Measurements from ENCODE around the gene RBX1.
"Not testable (repeated sequence)": the region's sequence is repeated elsewhere in the genome, so short reads cannot be mapped to it uniquely, and the experiment has no call there.

The RBX1 gene

DNA sequence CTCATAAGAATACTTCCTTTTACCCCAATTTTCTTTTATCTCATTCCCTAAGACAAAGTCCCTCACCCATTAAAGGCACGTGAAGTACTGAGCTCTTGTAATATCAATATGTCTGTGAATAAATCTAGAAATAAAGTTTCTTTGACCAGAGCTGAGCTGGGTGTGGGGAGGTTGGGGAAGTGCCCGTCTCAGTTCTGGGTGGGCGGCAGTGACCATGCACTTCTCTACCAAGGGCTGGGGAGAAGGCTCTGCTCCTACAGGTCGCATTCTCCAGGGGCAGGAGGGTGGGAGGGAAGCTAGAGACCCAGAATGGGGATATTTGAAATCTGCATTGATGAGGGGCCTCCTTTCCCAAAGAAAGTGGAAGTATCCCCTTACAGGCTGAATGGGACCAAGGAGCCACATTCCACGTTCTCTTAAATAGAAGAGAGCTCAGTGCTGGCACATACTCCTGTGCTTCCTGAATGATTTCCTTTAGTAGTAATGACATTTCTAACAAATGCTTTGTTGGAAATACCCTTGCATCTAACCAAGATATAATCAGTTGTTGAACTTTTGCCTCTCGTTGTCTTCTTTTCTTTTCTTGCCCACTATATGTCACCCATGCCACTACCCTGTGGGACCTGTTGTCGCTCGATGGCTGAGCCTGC lies 16.1 kb downstream of the RBX1 start:
- no peak for FAIRE-seq
- no peak for DNase-seq (ENCODE audit: extremely low spot score, insufficient read length, low read depth)

DNA sequence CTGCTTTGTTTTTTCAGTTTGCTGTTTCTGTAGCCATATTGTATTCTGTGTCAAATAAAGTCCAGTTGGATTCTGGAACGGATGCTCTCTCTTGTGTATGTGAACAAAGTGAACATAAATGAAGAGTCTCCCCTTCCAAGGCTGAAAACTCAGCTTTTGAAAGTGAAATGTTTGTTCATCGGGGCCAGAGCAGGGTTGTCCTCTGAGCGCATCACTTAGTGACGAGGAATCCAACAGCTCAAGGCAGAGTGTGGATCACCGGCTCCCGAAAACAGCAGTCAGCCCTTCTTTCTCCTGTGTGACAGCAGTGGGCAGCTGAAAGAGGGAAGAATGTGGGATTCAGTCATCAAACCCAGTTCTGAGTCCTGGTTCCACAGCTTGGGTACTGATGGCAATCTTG lies 21.4 kb downstream of the RBX1 start:
- DNase-seq (ENCODE audit: extremely low spot score, insufficient read length, low read depth): no peak
- FAIRE-seq: no peak

DNA sequence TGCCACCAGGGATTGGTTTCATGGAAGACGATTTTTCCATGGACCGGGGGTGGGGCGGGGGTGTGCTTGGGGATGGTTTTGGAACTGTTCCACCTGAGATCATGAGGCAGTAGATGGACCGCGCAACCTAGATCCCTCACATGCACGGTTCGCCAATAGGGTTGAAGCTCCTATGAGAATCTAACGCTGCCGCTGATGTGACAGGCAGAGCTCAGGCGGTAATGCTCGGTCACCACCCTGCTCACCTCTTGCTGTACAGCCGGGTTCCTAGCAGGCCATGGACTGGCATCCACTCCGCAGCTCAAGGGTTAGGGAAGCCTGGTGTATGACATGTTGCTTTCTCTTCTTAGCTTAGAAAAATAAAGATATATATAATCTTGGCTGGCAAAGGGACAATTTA lies 22.0 kb downstream of the RBX1 start:
- no peak for FAIRE-seq

DNA sequence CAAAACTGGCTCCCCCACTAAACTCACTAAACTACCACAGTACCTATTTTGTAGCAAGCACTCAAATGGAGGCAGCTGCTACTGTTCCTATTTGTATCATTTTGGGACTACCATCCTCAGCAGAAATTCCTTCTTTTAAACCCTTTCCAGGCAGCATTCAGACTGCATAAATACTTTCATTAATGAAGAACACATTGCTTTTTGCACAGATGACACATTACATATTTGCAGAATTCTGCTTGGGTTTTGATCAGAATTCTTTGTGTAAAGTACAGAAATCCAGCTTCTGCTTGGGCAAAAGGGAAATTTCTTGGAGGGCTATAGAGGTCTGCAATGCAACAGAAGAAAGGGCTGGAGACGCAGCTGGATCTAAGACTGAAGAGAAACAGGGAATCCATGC lies 24.2 kb downstream of the RBX1 start:
- no peak for FAIRE-seq

More for the DNA sequence above, 22.0 kb downstream of the RBX1 start:
- DNase-seq (ENCODE audit: extremely low spot score, insufficient read length, low read depth): no peak

DNA sequence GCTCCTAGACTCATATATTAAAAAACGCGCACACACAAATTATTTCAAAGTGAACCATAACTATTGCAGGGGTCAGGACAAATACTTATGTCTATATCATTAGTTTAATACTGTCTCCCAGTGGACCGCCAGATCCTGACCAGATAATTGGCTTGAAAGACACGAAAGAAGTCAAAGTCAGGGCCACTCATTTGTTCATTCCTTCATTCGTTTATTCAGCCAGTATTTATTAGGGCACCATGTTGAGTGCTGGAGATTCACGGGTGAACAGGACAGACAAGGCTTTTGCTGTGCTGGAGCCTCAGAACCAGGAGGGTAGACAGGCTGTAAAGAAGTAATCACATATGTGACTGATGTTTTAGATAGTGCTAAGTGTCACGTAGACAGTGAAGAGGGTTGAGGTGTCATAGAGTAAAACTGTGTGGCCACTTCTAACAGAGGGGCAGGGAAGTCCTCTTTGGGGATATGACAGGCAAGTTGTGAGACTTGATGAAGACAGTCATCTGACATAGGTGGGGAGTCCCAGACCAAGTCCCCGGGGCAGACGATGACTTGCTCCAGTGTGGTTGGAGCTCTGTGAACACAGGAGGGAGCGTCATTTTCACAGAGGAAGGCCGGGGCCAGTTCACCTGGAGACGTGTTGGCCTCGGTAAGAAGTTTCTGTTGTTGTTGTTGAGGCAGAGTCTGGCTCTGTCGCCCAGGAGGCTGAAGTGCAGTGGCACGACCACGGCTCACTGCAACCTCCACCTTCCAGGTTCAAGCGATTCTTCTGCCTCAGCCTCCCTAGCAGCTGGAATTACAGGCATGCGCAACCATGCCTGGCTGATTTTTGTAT lies 25.9 kb downstream of the RBX1 start:
- no peak for DNase-seq (ENCODE audit: extremely low spot score, insufficient read length, low read depth)
- no peak for FAIRE-seq

More for the DNA sequence above, 24.2 kb downstream of the RBX1 start:
- DNase-seq (ENCODE audit: extremely low spot score, insufficient read length, low read depth): no peak

DNA sequence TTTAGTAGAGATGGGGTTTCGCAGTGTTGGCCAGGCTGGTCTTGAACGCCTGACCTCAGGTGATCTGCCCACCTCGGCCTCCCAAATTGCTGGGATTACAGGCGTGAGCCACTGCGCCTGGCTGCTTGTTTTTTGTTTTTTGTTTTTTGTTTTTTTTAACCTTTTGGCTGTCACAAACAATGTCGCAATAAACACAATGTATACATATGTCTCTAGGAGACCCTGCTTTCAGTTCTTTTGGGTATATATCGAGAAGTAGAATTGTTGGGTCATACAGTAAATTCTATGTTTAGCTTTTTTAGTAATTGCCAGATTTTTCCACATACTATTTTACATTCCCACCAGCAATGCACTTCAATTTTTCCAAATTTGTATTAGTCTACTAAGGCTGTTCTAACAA lies 28.0 kb downstream of the RBX1 start:
- DNase-seq (ENCODE audit: extremely low spot score, insufficient read length, low read depth): no peak
- no peak for FAIRE-seq

DNA sequence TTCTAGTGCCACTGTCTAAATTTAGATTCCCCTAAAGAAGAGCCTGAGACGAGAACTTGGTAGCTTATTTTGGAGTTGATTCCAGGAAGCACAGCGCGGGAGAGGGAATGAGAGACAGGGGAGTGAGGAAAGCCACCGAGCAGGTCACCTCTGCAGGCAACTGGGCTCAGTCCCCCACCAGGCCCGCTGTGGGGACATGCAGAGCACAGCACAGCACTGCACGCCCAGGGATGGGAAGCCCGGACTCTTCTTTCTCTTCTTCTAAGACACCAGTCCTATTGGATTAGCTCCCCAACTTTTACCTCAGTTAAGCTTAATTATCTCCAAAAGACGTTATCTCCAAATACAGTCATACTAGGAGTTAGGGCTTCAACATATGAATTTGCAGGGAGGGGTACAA lies 28.7 kb downstream of the RBX1 start:
- FAIRE-seq: no peak
- DNase-seq (ENCODE audit: extremely low spot score, insufficient read length, low read depth): no peak

DNA sequence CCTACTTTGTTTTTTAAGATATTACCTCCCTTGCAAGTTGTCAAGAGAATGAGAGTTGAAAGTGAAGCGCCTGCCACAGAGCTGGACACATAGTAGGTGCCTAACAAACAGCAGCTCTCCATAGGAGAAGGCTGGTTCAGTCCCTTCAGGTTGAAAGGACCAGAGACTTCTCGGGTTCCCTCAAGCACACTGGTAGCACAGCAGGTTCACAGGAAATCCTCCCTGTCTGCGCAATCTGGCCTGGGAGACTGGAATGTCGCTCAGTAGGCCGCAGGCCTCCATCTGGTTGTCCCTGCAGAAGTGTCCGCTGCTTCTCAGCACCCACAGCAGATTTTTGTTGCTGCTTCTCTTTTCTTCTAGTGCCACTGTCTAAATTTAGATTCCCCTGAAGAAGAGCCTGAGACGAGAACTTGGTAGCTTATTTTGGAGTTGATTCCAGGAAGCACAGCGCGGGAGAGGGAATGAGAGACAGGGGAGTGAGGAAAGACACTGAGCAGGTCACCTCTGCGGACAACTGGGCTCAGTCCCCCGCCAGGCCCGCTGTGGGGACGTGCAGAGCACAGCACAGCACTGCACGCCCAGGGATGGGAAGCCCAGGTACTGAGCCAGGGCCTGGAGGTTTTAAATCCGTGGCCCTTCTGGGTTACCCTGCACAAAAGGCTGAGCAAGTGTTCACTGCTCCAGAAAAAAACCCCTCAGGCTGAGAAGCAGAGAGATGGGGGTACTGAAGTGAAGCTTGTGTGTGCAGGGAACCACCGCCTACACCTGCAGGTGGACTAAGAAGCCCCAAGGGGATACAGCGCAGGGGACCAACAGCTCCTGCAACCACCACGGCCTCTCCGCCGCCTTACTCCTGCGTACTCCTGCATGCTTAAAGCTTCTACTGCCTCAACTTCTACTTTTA lies 31.6 kb downstream of the RBX1 start:
- DNase-seq (ENCODE audit: extremely low spot score, insufficient read length, low read depth) (no peak), FAIRE-seq (no peak)

DNA sequence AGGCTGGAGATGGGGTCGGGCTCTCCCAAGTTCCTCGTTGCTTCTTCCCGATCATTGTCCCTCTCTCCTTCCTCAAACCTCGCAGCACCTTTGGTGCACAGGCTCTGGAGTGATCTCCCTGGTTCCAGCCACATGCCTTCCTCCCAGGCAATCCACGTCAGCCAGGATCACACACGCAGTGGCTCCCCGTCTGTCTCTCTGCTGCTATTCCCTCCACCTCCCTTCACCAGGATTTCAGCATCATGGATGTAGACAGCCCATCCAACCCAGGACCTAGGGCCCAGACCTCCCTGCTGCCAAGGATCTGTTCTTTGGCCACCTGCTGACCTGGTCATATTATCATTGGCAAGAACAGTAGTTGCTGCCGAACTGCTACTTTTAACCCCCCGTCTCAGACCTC lies 40.1 kb downstream of the RBX1 start:
- DNase-seq (ENCODE audit: extremely low spot score, insufficient read length, low read depth): no peak
- FAIRE-seq: no peak

DNA sequence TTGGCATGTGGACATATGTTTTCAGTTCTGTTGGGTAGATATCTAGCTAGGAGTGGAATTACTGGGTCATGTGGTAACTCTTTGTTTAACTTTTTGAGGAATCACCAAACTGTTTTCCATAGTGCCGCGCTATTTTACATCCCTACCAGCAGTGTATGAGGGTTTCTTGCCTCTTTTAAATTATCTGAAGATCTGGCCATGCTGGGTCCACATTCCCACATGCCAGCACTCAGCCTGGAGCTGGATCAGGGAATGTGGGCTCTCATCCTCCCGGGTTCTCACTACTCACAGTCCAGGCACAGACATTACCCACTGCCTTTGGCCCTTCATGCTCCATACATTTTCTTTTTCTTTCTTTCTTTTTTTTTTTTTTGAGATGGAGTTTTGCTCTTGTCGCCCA lies 44.6 kb downstream of the RBX1 start:
- no peak for DNase-seq (ENCODE audit: extremely low spot score, insufficient read length, low read depth)
- no peak for FAIRE-seq

DNA sequence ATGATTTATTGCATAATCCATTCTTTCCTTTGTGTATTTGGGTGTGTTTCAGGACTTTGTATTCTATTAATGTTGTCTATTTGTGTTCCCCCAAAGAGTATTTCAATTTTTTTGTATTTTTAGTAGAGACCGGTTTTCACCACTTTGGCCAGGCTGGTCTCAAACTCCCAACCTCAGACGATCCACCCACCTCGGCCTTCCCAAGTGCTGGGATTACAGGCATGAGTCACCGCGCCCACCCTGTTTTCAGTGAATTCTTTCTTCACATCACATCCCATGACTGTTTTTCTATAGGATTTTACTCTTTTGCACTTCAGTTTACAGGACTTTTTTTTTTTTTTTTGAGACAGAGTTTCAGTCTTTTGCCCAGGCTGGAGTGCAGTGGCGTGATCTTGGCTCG lies 46.3 kb downstream of the RBX1 start:
- DNase-seq (ENCODE audit: extremely low spot score, insufficient read length, low read depth): no peak
- FAIRE-seq: no peak

DNA sequence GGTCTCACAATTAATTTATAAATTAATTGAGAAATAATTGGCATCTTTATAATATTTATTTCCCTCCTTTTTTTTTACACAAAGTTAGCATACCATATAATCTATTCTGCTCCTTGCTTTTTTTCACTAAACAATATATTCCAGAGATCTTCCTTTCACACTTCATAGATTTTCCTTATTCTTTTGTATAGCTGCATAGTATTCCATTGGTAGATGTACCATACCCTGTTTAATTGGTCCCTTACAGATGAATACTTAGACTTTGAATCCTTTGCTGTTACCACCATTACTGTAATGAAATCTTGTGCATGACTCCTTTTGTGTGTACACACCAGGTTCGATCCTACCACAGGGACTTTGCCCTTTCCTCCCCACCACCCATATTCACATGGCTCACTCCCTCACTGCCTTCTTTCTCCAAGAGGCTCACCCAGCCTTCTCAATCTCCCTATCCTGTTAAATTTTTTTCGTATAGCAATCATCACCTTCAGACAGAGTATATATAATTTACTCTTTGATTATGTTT lies 48.9 kb downstream of the RBX1 start:
- FAIRE-seq (no peak), DNase-seq (ENCODE audit: extremely low spot score, insufficient read length, low read depth) (no peak)

DNA sequence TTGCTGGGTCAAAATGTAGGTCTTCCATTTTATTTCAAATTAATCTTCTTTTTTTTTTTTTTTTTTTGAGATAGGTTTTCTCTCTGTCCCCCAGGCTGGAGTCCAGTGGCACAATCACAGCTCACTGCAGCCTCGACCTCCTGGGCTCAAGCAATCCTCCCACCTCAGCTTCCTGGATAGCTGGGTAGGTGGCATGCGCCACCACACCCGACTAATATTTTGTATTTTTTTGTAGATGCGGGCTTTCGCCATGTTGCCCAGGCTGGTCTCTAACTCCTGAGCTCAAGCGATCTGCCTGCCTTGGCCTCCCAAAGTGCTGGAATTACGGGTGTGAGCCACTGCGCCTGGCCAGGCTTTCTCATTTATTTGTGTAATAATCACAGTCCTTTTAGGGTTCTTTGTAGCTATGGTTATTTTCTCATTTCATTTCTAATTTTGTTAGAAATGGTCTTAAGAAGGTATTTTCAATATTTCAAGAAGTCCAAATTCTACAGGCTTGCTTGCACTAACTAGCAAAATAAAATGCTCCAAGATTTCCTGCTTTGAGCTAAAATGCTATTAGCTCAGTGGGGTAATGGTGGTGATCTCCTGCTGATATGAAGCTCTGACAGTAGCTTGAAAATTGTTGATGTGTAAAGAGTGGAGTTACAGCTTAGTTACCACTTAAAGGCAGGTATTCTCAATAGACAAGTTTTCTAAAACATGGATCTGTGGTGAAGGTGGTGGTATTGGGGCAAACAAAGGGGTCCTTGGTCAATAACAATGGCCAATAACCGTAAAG lies 50.0 kb downstream of the RBX1 start:
- FAIRE-seq (no peak), DNase-seq (ENCODE audit: extremely low spot score, insufficient read length, low read depth) (no peak)

DNA sequence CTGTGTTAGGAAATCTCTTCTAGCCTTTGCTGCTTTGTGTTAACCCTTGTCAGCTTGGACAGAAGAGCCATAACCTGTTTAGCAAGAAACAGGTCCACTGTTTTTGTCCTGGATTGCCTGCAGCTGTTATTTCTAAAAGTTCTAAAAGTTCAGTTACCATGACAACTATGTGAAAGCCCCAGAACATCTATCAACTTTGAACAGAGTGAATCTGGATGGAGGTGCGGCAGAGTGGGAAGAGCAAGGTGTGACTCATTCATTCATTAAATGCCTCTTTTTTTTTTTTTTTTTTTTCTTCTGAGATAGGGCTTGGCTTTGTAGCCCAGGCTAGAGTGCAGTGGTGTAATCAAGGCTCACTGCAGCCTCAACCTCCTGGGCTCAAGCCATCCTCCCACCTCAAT lies 50.5 kb downstream of the RBX1 start:
- no peak for FAIRE-seq
- no peak for DNase-seq (ENCODE audit: extremely low spot score, insufficient read length, low read depth)

DNA sequence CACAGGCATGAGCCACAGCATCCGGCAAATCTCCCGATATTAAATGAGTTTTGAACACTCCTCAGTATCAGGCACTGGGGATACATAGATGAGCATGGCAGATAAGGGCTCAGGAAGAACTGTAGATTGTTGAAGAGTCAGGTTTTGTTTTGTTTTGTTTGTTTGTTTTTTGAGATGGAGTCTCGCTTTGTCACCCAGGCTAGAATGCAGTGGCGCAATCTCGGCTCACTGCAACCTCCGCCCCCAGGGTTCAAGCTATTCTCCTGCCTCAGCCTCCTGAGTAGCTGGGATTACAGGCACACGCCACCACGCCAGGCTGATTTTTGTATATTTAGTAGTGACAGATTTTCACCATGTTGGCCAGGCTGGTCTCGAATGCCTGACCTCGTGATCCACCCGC lies 51.2 kb downstream of the RBX1 start:
- not testable (repeated sequence) for FAIRE-seq

DNA sequence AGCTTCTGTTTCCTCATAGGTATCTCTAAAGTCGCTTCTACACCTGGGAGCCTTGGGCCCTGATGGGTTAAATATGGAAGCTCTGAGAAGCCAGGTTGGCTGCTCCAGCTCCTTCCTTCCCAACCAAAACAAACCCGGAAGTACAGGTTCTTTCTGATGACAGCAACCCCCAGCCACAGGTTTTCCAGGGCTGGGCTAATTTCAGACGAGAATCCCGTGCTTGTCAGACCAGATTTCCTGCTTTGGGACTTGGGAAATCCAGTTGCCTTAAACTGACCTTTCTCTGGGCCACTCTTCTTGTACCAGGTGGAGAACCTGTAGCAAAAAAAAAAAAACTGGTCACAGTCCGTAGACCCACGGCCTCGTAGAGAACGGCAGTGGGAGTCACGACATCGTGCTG lies 51.9 kb downstream of the RBX1 start:
- DNase-seq (ENCODE audit: extremely low spot score, insufficient read length, low read depth) (no peak), FAIRE-seq (no peak)

More for the DNA sequence above, 51.2 kb downstream of the RBX1 start:
- not testable (repeated sequence) for DNase-seq (ENCODE audit: extremely low spot score, insufficient read length, low read depth)

DNA sequence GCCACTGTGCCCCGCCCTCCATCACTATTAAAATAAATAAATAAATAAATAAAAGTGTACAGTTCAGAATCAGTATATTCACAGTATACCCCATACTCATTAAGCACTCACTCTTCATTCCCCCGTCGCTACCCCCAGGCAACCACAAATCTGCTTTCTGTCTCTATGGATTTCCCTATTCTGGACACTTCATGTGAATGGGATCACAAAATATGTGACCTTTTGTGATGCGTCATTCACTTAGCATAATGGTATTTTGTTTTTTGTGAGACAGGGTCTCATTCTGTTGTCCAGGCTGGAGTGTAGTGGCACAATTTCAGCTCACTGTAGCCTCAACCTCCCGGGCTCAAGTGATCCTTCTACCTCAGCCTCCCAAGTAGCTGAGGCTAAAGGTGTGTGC lies 52.8 kb downstream of the RBX1 start:
- FAIRE-seq (no peak), DNase-seq (ENCODE audit: extremely low spot score, insufficient read length, low read depth) (no peak)

DNA sequence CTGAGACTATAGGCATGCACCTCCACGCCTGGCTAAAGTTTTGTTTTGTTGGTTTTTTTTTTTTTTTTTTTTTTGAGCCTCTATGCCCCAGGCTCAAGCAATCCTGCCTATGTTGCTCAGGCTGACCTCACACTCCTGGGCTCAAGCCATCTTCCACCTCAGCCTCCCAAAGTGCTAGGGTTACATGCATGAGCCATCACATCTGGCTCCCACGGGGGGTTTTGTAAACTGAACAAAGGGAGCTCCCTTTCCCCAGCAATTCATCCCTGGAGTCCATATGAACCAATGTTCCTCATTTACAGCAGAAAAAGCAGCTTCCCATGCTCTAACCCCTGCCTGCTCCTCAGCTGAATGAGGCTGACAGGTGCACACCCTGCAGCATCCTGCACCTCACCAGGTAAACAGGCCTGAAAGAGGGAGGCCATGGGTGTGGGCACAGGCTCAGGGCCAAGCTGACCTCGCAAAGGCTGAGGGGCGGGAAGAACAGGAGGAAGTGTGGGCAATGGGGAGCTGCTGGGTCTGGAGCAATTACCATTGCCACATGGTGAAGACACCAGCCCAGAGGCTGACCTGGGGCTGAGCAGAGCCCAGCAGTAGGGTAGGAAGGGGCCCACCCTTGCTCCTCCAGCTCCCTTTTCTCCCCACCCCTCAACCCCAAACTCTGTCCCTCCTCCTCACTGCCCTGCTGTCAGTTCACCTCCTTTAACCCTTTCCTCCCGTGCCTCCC lies 58.2 kb downstream of the RBX1 start:
- FAIRE-seq: no peak
- no peak for DNase-seq (ENCODE audit: extremely low spot score, insufficient read length, low read depth)

DNA sequence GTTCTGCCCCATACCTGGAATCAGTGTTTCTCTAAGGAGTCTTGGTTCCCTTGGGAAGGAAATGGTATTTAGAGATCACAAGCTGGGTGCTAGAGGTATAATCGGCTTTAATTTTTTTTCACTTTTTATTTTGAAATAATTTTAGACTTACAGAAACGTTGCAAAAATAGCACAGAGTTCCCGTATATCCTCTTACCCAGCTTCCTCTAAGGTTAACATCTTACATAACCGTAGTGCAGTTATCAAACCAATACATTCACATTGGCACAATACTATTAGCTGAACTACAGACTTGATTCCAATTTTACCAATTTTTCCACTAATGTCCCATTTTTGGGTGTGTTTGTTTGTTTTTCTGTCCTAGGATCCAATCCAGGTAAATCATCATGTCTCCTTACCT lies 63.8 kb downstream of the RBX1 start:
- no peak for FAIRE-seq
- DNase-seq (ENCODE audit: extremely low spot score, insufficient read length, low read depth): no peak

Measured in GM18507 (cell line).